HepG2 (cell line): Measurements from ENCODE around the gene SPATC1L. TPM values are rescaled to one million over a fixed set of nuclear protein-coding genes. Genes with fewer than 3 reads are reported as not detected.

Experiments used
- ATAC-seq: fragments of 200-7000 bp; cut with Tn5 transposase; 3 replicates; pipeline ENCODE4 v1.9.1; 2020; ENCODE audit warnings: mild to moderate bottlenecking, moderate library complexity
- BruUV-seq: library from RNA; stranded (reverse); fragments of 400-500 nt; replicated peaks from 2 replicates; lab custom pipeline; 2021; lab: Mats Ljungman, UMichigan
- CTCF ChIA-PET: fragments of 300-600 bp; formaldehyde crosslinking; extraction: SDS; loops from one replicate; lab custom pipeline; 2021; ENCODE audit warnings: low total read pairs, inconsistent platforms, low intra/inter-chr PET ratio; lab: Yijun Ruan, JAX
- POLR2A ChIA-PET: fragments of 350-600 bp; sonication (Branson Sonifier 250); formaldehyde crosslinking; loops from one replicate; lab custom pipeline; 2020; ENCODE audit warnings: antibody characterized with exemption, inconsistent platforms; lab: Yijun Ruan, JAX
- DNase-seq: peaks from one replicate; pipeline ENCODE4 v3.0.0-alpha.2; 2015; ENCODE audit warnings: low spot score
- FAIRE-seq: peaks from 3 replicates; lab custom pipeline; 2011; peaks lifted over from hg19 to GRCh38; lab: Jason Lieb, UNC
- H2AFZ ChIP-seq: one replicate; pipeline ENCODE4 v1.6.1; 2011; ENCODE audit warnings: low read length, inconsistent platforms
- H3K27ac ChIP-seq: fragments of 300-600 bp; 3 replicates; pipeline ENCODE4 v1.8.0; 2011; ENCODE audit warnings: mixed run types, mild to moderate bottlenecking, mixed read lengths, low read length, inconsistent platforms; ENCODE audit not compliant: insufficient read depth; ENCODE audit errors: extremely low read length
- H3K27me3 ChIP-seq, 2 experiments: fragments of 200-600 bp in 1 of 2; 2 replicates in 1 of 2; 3 replicates in 1 of 2; pipeline versions ENCODE4 v1.6.0 to v1.8.0; 2011; ENCODE audit warnings: low read length in 2 of 2, mild to moderate bottlenecking in 2 of 2, moderate library complexity in 2 of 2, inconsistent platforms in 1 of 2; ENCODE audit not compliant: insufficient read depth in 2 of 2, control insufficient read depth in 1 of 2
- H3K36me3 ChIP-seq, 2 experiments: fragments of 200-600 bp in 1 of 2; replicated peaks in 1 of 2; 2 replicates in 1 of 2; 3 replicates in 1 of 2; pipeline versions ENCODE4 v1.5.1 to v1.8.0; 2011; ENCODE audit warnings: low read length in 2 of 2, inconsistent platforms in 1 of 2; ENCODE audit not compliant: insufficient read depth in 2 of 2, control insufficient read depth in 1 of 2
- H3K4me1 ChIP-seq: 2 replicates; pipeline ENCODE4 v1.5.1; 2012; ENCODE audit warnings: low read length, inconsistent platforms; ENCODE audit not compliant: insufficient read depth
- H3K4me2 ChIP-seq: 2 replicates; pipeline ENCODE4 v1.6.0; 2011; ENCODE audit warnings: low read depth, low read length, inconsistent platforms
- H3K4me3 ChIP-seq, 3 experiments: fragments of 200-600 bp in 1 of 3; sonication (generic), shearing (Covaris generic) in 1 of 3; replicated peaks in 1 of 3; 2 replicates each; pipeline ENCODE4 v1.5.1; 2011 to 2016; ENCODE audit warnings: low read length in 3 of 3, inconsistent platforms in 2 of 3, low read depth in 2 of 3, mild to moderate bottlenecking in 2 of 3, control low read depth in 1 of 3, mixed read lengths in 1 of 3; ENCODE audit not compliant: insufficient read depth in 1 of 3
- H3K79me2 ChIP-seq: one replicate; pipeline ENCODE4 v1.6.1; 2011; ENCODE audit warnings: low read length, inconsistent platforms; ENCODE audit not compliant: insufficient read depth
- H3K9ac ChIP-seq: 2 replicates; pipeline ENCODE4 v1.6.0; 2011; ENCODE audit warnings: mild to moderate bottlenecking, low read depth, low read length, inconsistent platforms; ENCODE audit not compliant: insufficient read depth
- H3K9me3 ChIP-seq: 2 replicates; pipeline ENCODE4 v1.5.1; 2012; ENCODE audit warnings: mild to moderate bottlenecking, low read length
- H4K20me1 ChIP-seq: 2 replicates; pipeline ENCODE4 v1.6.0; 2011; ENCODE audit warnings: inconsistent platforms, mild to moderate bottlenecking, low read length, moderate library complexity; ENCODE audit not compliant: insufficient read depth
- ATAD3A ChIP-seq: sonication (generic); formaldehyde crosslinking; IDR thresholded peaks from 2 replicates; pipeline ENCODE4 v1.4.0; 2020; ENCODE audit warnings: missing genetic modification reagents
- NFE2L1 ChIP-seq: sonication (generic); formaldehyde crosslinking; IDR thresholded peaks from 2 replicates; pipeline ENCODE4 v1.4.0; 2020; ENCODE audit warnings: missing genetic modification reagents, mild to moderate bottlenecking, borderline replicate concordance
- ZFP90 ChIP-seq: sonication (generic); formaldehyde crosslinking; IDR thresholded peaks from 2 replicates; pipeline ENCODE4 v1.8.0; 2022; ENCODE audit warnings: missing genetic modification reagents, mild to moderate bottlenecking, inconsistent platforms, borderline replicate concordance
- WGBS: methylation state at CpG from one replicate; pipeline ENCODE4 v1.1.6; 2017; ENCODE audit warnings: low lambda C conversion rate; 5-methylcytosine and 5-hydroxymethylcytosine counted together
- in situ Hi-C: cut with HindIII; loops from 2 replicates; pipeline ENCODE4 v1.10.0; 2017; ENCODE audit warnings: low pct_unique_long_range_greater_than_20kb; ENCODE audit not compliant: extremely low pct_ligation_motif_present
- intact Hi-C: fragments of 100-400 bp; cut with micrococcal nuclease; formaldehyde crosslinking; loops from one replicate; pipeline ENCODE4 v1.10.0; 2022; ENCODE audit not compliant: unreplicated experiment
- polyA plus RNA-seq, 8 experiments: library from polyadenylated mRNA; depleted of rRNA in 3 of 8; stranded (reverse) in 7 of 8; unstranded in 1 of 8; fragments of >200 nt; fragmentation: Illumina TruSeq in 4 of 8; extraction: Trizol in 4 of 8; gene quantifications; 2 replicates each; pipeline versions ENCODE4 v1.2.1 to v1.2.3, GENCODE V29; 2011 to 2016; ENCODE audit warnings: low read depth in 4 of 8, missing spikeins in 1 of 8, mixed read lengths in 1 of 8; ENCODE audit not compliant: insufficient read depth in 1 of 8
- total RNA-seq, 5 experiments: library from RNA; depleted of rRNA; stranded (reverse); fragments of >200 nt; fragmentation: Illumina TruSeq; extraction: Trizol; gene quantifications; 2 replicates each; pipeline ENCODE4 v1.2.3, GENCODE V29; 2016; ENCODE audit warnings: low read depth in 1 of 5
- TF ChIP-seq, protein P1 (sequence below): sonication (generic); formaldehyde crosslinking; IDR thresholded peaks from 2 replicates; pipeline ENCODE4 v1.4.0; 2020; ENCODE audit warnings: mild to moderate bottlenecking, missing genetic modification reagents

Gene SPATC1L
- total and polyA plus RNA-seq, 2 of the 13 experiments (the other 11 are each of a cell fraction or from before 2014, with no cell fraction given): 1.4 to 3.3 TPM

DNA sequence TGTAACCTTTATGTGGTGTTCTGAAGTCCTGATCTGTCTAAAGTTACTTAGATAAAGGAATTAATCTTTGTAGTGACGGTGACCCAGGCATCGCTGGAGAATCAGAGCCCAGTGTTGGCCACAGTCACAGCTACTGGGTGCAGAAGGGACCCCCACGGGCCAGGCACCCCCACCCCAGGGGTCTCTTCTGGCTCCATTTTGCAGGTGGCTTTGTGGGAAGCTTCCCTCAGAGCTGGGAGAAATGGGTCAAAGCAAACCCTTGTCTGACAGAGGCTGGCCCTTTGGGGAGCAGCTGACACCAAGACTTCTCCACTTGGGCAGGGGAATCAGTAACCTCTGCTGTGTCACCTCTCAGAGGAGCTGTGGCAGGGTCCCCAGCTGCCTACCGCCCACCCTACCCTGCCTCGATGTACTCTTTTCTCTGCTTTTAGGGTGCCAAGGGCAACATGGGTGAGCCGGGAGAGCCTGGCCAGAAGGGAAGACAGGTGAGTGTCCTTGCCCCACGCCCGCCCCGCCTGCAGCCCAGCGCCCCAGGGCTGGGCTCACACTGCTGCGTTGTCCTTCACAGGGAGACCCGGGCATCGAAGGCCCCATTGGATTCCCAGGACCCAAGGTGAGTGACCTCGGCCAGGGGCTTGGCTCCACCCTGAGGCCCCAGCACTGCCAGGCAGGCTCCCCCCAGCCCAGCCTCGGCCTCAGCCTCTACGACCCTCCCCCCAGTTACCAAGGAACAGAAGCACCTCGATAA lies 68.6 kb downstream of the SPATC1L start (continued):
- TF ChIP-seq, protein P1, sequence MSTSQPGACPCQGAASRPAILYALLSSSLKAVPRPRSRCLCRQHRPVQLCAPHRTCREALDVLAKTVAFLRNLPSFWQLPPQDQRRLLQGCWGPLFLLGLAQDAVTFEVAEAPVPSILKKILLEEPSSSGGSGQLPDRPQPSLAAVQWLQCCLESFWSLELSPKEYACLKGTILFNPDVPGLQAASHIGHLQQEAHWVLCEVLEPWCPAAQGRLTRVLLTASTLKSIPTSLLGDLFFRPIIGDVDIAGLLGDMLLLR (CRISPR knock-in tag): no peak
- no peak for TF ChIP-seq NFE2L1 (CRISPR knock-in tag)

DNA sequence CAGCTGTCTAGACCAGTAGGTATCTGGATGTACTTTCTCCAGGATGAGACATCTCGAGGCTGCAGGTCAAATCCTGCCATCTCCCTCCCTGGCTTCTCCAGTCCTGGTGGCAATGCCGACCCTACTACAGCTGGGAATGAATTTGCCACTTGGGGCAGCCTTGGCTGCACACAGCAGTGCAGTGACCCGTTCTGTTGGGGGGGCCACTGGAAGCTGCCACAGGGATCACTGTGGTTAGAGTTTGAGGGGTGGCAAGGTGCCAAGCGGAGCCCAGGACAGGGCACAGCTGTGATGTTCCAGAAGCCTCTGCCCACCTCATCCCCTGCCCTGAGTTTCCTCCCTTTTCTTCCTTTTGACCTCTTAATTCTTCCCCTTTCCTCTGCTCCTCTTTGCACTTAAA lies 69.3 kb downstream of the SPATC1L start:
- no peaks in the 10 kb centered on the region for H4K20me1 ChIP-seq
- peaks cover 4 to 35% of the 10 kb centered on the region in 2 experiments; a peak in 3 of 5 replicates for H3K27me3 ChIP-seq
- H3K27ac ChIP-seq: no peak overlapping the region
- H2AFZ ChIP-seq: no peak overlapping the region
- H3K9ac ChIP-seq: no peak overlapping the region
- H3K9me3 ChIP-seq: peaks cover 5% of the 10 kb centered on the region; the same call in 1 of the 2 replicates
- DNase-seq (no peak), ATAC-seq (no peak), FAIRE-seq (no peak)
- in situ Hi-C loops: no loop called here
- 43% methylated on average over 4 of the region's 4 CpGs for WGBS
- H3K4me2 ChIP-seq: no peak overlapping the region
- no TSS peak for BruUV-seq
- H3K79me2 ChIP-seq: no peaks in the 10 kb centered on the region
- no peak overlapping the region for H3K4me3 ChIP-seq
- ChIA-PET CTCF (no interaction called here), POLR2A (no interaction called here)
- no peaks in the 10 kb centered on the region for H3K36me3 ChIP-seq
- no peaks in the 10 kb centered on the region for H3K4me1 ChIP-seq
- TF ChIP-seq ATAD3A (CRISPR knock-in tag): no peak
- TF ChIP-seq ZFP90 (CRISPR knock-in tag): peak; percentile 100
- TF ChIP-seq, all 625 proteins: peak for 1
- intact Hi-C loops: no loop called here
